ENCODE data around the gene PPP3R1.

DNA sequence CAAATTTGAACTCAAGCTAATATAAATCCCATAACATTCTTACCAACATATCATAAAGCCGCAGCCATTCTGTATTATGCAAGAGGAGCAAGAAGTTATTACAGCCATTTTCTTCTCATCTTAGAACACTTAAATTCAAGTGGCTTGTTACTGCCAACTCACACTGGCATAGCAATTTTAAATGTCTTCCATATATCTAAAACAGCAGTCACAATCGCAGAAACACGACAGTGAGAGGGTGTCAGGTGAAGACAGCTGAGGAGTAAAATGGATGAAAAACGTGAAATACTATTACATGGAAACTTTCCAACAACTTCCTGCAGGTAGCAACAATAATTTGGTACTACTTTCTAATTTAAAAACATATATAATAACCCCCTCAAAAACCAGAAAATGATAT, 17.9 kb downstream of the PPP3R1 start:
- TF ChIP-seq CTCF (IDR thresholded peaks at IDR 0.05) (no peak), POLR2A (IDR thresholded peaks at IDR 0.05) (no peak)
